GM19467 (cell line): ENCODE measurements around the gene SAMD11.
"Not testable (repeated sequence)": the region's sequence is repeated elsewhere in the genome, so short reads cannot be mapped to it uniquely, and the experiment has no call there.

ENCODE experiments used
- ATAC-seq: cut with Tn5 transposase; IDR thresholded peaks from one replicate; pipeline ENCODE4 v1.9.1; 2021; ENCODE audit warnings: mild to moderate bottlenecking, moderate library complexity; ENCODE audit not compliant: unreplicated experiment

SAMD11 gene

GRCh38 chr1:923131-923990 lies at the start of gene SAMD11:
TSS of gene SAMD11 (plus strand) at chr1:923923. CDS start at chr1:924432, 509 bp downstream.
- no peak for ATAC-seq

GRCh38 chr1:876428-877208 lies 47.1 kb upstream of the SAMD11 start:
- ATAC-seq, result not testable (repeated sequence)

GRCh38 chr1:877209-877986 lies 46.3 kb upstream of the SAMD11 start:
- not testable (repeated sequence) for ATAC-seq

- ATAC-seq, result not testable (repeated sequence)
These were observed 43.2 kb upstream of the SAMD11 start for GRCh38 chr1:880511-880910.

GRCh38 chr1:880915-881314 lies 42.8 kb upstream of the SAMD11 start:
- not testable (repeated sequence) for ATAC-seq

- no peak for ATAC-seq
These were observed 37.4 kb upstream of the SAMD11 start for GRCh38 chr1:886311-886710.

- ATAC-seq, result no peak
These were observed 37.0 kb upstream of the SAMD11 start for GRCh38 chr1:886760-887159.

- ATAC-seq, result no peak
These were observed 35.4 kb upstream of the SAMD11 start for GRCh38 chr1:888297-888696.

GRCh38 chr1:889774-890173 lies 33.9 kb upstream of the SAMD11 start:
- not testable (repeated sequence) for ATAC-seq

GRCh38 chr1:890234-890633 lies 33.5 kb upstream of the SAMD11 start:
- ATAC-seq, result not testable (repeated sequence)

- ATAC-seq, result no peak
These were observed 33.1 kb upstream of the SAMD11 start for GRCh38 chr1:890661-891060.

- ATAC-seq, result no peak
These were observed 26.5 kb upstream of the SAMD11 start for GRCh38 chr1:897226-897625.

GRCh38 chr1:897951-898350 lies 25.8 kb upstream of the SAMD11 start:
- not testable (repeated sequence) for ATAC-seq

GRCh38 chr1:899636-900317 lies 23.9 kb upstream of the SAMD11 start:
- no peak for ATAC-seq

GRCh38 chr1:901108-901859 lies 22.4 kb upstream of the SAMD11 start:
- ATAC-seq, result no peak

GRCh38 chr1:902802-903201 lies 20.9 kb upstream of the SAMD11 start:
- ATAC-seq, result no peak

GRCh38 chr1:903305-903704 lies 20.4 kb upstream of the SAMD11 start:
- ATAC-seq, result no peak

GRCh38 chr1:903721-904271 lies 19.9 kb upstream of the SAMD11 start:
- no peak for ATAC-seq

GRCh38 chr1:904310-904950 lies 19.3 kb upstream of the SAMD11 start:
- no peak for ATAC-seq
